Ishikawa (cell line): ENCODE measurements around the gene MPZL2.

Source experiments
- CEBPB ChIP-seq: IDR thresholded peaks from 2 replicates; pipeline ENCODE4 v1.6.1; 2012
- CREB1 ChIP-seq: IDR thresholded peaks from 2 replicates; pipeline ENCODE4 v1.6.1; 2012; ENCODE audit warnings: low read depth
- EGR1 ChIP-seq: IDR thresholded peaks from 2 replicates; pipeline ENCODE4 v1.6.1; 2012
- EP300 ChIP-seq: IDR thresholded peaks from 2 replicates; pipeline ENCODE4 v1.6.1; 2012; ENCODE audit warnings: borderline replicate concordance
- FOXM1 ChIP-seq: IDR thresholded peaks from 2 replicates; pipeline ENCODE4 v1.6.1; 2012; ENCODE audit warnings: low read depth, borderline replicate concordance
- NFIC ChIP-seq: IDR thresholded peaks from 2 replicates; pipeline ENCODE4 v1.6.1; 2012
- RAD21 ChIP-seq: IDR thresholded peaks from 2 replicates; pipeline ENCODE4 v1.6.1; 2012; ENCODE audit warnings: low read depth
- TAF1 ChIP-seq: IDR thresholded peaks from 2 replicates; pipeline ENCODE4 v1.6.1; 2012; ENCODE audit warnings: low read depth, mild to moderate bottlenecking
- TCF12 ChIP-seq: IDR thresholded peaks from 2 replicates; pipeline ENCODE4 v1.6.1; 2012; ENCODE audit warnings: low read depth
- TEAD4 ChIP-seq: IDR thresholded peaks from 2 replicates; pipeline ENCODE4 v1.6.1; 2012
- YY1 ChIP-seq: IDR thresholded peaks from 2 replicates; pipeline ENCODE4 v1.6.1; 2012; ENCODE audit warnings: low read depth
- ZBTB7A ChIP-seq: IDR thresholded peaks from 2 replicates; pipeline ENCODE4 v1.6.1; 2012; ENCODE audit warnings: low read depth
- TF ChIP-seq, protein P1 (sequence below): IDR thresholded peaks from 2 replicates; pipeline ENCODE4 v1.6.1; 2012
- TF ChIP-seq, protein P2 (sequence below): IDR thresholded peaks from 2 replicates; pipeline ENCODE4 v1.6.1; 2012; ENCODE audit warnings: low read depth, mild to moderate bottlenecking
- TF ChIP-seq, protein P3 (sequence below): IDR thresholded peaks from 2 replicates; pipeline ENCODE4 v1.6.1; 2012

The MPZL2 gene

DNA sequence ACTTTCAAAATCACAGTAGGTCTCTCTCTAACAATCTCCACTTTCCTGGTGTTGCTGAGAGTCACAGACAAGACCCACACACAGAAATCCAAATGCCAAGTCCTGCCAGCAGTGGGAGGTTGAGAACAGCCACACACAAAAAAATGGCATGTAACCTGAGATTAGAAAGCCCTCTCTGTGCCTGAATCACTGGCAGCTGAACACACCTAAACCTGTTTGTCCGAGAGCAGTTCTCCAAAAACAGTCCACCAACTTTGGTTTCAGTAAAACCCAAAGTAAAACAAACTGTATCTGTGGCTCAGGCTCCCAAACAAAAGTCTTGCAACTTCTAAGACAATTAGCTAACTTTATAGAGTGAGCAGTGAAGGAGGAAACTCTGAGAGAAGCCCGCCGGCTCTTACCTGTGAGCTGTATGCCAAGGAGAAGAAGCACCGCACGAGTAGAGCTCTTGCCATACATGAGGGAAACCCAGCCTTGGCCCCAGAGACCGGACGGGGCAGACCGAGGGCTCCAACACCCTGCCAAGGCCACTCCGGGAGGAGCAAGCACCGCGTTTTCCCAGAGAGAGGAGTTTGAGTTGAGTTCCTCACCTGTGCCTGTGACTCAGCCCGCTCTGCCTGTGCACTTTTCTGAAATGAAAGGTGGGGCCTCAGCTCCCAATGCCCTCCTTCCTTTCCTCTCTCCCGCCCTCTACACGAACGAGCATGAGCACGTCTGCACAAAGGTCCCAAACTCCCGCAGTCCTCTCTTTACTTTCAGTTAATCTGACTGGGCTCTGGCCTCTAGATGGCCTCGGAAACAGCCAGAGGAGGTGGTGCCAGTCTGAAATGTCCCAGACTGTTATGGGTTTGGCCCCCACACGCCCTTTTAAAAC lies at the start of gene MPZL2:
Gene MPZL2 (minus strand): TSS at position 603 of the 874 bp plus-strand sequence. CDS start 144 bp downstream, at position 459.
- TF ChIP-seq CREB1 (no peak), TEAD4 (peak; percentile 35; the same call in 1 of the 2 replicates), NFIC (peak; percentile 55; the same call in 1 of the 2 replicates), RAD21 (peak; percentile 31; the same call in 1 of the 2 replicates), FOXM1 (0 out of 2 replicates have a peak, but pooled peaks have one; percentile 20), CEBPB (no peak), EP300 (peak; percentile 11; the same call in 1 of the 2 replicates), TAF1 (peak; percentile 46), TCF12 (no peak; the same call in 1 of the 2 replicates), ZBTB7A (no peak; the same call in 1 of the 2 replicates), EGR1 (no peak), YY1 (no peak)
- TF ChIP-seq, protein P1, sequence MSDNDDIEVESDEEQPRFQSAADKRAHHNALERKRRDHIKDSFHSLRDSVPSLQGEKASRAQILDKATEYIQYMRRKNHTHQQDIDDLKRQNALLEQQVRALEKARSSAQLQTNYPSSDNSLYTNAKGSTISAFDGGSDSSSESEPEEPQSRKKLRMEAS = peak; percentile 71
- TF ChIP-seq, protein P2, sequence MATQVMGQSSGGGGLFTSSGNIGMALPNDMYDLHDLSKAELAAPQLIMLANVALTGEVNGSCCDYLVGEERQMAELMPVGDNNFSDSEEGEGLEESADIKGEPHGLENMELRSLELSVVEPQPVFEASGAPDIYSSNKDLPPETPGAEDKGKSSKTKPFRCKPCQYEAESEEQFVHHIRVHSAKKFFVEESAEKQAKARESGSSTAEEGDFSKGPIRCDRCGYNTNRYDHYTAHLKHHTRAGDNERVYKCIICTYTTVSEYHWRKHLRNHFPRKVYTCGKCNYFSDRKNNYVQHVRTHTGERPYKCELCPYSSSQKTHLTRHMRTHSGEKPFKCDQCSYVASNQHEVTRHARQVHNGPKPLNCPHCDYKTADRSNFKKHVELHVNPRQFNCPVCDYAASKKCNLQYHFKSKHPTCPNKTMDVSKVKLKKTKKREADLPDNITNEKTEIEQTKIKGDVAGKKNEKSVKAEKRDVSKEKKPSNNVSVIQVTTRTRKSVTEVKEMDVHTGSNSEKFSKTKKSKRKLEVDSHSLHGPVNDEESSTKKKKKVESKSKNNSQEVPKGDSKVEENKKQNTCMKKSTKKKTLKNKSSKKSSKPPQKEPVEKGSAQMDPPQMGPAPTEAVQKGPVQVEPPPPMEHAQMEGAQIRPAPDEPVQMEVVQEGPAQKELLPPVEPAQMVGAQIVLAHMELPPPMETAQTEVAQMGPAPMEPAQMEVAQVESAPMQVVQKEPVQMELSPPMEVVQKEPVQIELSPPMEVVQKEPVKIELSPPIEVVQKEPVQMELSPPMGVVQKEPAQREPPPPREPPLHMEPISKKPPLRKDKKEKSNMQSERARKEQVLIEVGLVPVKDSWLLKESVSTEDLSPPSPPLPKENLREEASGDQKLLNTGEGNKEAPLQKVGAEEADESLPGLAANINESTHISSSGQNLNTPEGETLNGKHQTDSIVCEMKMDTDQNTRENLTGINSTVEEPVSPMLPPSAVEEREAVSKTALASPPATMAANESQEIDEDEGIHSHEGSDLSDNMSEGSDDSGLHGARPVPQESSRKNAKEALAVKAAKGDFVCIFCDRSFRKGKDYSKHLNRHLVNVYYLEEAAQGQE = no peak
- TF ChIP-seq, protein P3, sequence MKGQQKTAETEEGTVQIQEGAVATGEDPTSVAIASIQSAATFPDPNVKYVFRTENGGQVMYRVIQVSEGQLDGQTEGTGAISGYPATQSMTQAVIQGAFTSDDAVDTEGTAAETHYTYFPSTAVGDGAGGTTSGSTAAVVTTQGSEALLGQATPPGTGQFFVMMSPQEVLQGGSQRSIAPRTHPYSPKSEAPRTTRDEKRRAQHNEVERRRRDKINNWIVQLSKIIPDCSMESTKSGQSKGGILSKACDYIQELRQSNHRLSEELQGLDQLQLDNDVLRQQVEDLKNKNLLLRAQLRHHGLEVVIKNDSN = peak; percentile 48; the same call in 1 of the 2 replicates

DNA sequence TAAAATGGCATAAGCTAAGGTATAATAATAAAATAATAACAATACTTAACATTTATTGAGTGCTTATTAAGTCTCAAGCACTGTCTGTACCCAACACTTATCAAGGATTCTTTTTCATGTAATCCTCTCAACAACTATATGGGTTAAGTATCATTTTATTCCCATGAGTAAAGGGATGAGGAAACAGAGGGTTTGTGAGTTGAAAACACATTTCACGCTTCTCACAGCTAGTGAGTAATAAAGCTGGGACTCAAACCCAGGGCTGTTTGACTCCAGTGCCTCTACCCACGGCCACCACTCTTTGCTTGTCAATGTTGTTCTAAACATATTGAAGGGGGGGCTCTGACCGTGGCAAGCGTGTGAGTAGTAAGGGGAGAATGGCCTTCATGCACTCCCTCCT lies 49.1 kb upstream of the MPZL2 start:
- no peak for TF ChIP-seq TCF12

DNA sequence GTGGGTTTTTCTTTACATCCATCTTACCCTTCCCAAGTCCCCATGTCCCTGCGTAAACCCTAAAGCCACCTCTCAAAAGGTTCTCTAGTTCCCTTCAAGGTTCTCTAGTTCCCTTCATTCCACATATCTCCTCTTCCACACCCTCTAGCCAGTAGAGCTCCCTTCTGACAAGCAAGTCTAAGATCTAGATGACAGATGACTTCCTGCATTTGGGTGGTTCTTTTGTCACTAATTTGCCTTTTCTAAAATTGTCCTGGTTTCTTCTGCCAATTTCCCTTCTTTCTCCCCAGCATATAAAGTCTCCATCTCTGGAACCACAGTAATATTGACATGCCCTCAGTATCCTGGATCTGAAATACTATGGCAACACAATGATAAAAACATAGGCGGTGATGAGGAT lies 48.2 kb upstream of the MPZL2 start:
- TF ChIP-seq TEAD4 (no peak), CREB1 (no peak), EGR1 (no peak), ZBTB7A (no peak), NFIC (no peak), CEBPB (no peak), YY1 (no peak), EP300 (no peak), RAD21 (no peak), TCF12 (no peak)
- TF ChIP-seq, protein P2 = no peak
- TF ChIP-seq, protein P3 = no peak
- TF ChIP-seq, protein P1 = no peak

DNA sequence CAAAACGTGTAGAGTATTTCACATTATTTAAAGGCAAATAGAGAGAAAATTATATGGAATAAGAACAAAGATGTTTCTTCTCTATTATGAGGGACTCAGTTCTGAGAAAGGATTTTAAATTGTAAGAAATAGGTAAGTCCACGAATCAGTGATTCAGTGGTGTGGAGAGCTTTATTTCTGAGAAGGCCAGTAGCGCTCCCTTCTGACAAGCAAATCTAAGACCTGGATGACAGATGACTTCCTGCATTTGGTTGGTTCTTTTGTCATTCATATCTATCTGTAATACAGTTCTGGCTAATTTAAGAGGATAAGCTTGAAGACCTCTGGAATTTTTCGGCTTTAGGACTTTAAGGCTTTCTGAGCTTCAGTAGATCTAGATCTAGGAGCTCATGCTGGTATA lies 47.4 kb upstream of the MPZL2 start:
- no peak for TF ChIP-seq ZBTB7A
- no peak for TF ChIP-seq CREB1
- no peak for TF ChIP-seq EP300
- no peak for TF ChIP-seq EGR1
- no peak for TF ChIP-seq RAD21
- TF ChIP-seq, protein P2 = no peak
- no peak for TF ChIP-seq TCF12
- TF ChIP-seq NFIC = no peak
- TF ChIP-seq TEAD4 = no peak
- TF ChIP-seq TAF1 = no peak
- no peak for TF ChIP-seq FOXM1
- no peak for TF ChIP-seq YY1
- TF ChIP-seq, protein P1 = no peak
- TF ChIP-seq CEBPB = no peak
- TF ChIP-seq, protein P3 = no peak
